Fibroblast of skin of left quadriceps (primary cell): ENCODE results near the gene ST3GAL3.
A peak's percentile ranks its signal among the peaks of the same experiment; 100 is the strongest.
"Not testable (repeated sequence)": the region's sequence is repeated elsewhere in the genome, so short reads cannot be mapped to it uniquely, and the experiment has no call there.

Experiments
- DNase-seq, 2 experiments: peaks; one replicate each; pipeline ENCODE4 v3.0.0-alpha.2; 2013; ENCODE audit warnings: low read depth in 2 of 2

Gene ST3GAL3

DNA sequence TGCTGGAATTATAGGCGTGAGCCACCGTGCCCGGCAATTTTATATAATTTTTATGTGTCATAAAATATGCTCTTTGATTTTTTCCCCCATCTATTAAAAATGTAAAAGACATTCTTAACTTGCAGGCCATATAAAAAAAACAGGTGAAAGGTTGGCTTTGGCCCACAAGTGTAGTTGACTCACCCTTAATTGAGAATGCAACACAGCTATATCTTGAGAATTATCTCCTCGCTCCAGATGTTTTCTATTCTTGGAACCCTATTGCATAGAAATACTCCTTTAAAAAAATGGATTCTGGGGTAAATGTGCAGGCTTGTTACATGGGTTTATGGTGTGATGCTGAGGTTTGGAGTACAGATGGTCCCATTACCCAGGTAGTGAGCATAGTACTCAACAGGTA lies 112.0 kb downstream of the ST3GAL3 start:
- DNase-seq, result no peak

- no peak for DNase-seq
Observed at GRCh38 chr1:43821471-43821870, 114.1 kb downstream of the ST3GAL3 start.

GRCh38 chr1:43822040-43822690 lies 114.8 kb downstream of the ST3GAL3 start:
- DNase-seq, result peak; percentile 89 to 90

DNA sequence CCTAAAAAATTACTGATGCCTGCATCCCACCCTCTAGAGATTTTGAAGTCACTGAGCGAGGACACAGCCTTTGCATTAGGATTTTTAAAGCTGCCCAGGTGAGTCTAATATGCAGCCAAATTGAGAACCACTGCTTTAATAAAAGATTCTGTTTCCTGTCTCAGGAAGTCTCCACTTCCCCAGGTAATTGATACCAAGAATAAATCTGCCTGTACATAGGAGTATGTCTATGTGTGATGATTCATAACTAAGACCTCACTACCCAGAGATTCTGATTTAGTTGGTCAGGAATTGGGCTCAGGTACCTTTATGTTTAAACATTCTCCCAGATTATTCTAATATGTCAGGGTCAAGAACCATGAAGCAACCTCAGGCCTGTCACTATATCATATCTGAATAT lies 117.5 kb downstream of the ST3GAL3 start:
- no peak for DNase-seq

GRCh38 chr1:43828574-43828973 lies 121.2 kb downstream of the ST3GAL3 start:
- no peak for DNase-seq

DNA sequence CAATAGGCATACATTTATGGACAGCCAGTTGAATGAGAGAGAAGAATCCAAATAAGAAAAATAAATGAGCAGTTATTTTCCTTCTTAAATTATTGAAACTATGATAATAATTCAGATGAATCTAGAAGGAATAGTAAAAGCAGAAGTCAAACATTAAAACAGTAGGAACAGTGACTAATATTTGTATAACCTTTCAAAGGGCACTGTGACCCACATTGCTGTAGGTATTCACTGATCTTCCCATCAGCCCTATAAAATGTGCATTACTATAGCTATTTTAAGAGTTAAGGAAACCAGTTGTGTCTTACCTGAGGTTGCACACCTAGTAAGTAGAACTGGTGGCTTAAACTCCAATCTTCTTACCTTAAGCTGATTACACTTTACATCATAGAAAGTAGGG lies 123.5 kb downstream of the ST3GAL3 start:
- no peak for DNase-seq

DNA sequence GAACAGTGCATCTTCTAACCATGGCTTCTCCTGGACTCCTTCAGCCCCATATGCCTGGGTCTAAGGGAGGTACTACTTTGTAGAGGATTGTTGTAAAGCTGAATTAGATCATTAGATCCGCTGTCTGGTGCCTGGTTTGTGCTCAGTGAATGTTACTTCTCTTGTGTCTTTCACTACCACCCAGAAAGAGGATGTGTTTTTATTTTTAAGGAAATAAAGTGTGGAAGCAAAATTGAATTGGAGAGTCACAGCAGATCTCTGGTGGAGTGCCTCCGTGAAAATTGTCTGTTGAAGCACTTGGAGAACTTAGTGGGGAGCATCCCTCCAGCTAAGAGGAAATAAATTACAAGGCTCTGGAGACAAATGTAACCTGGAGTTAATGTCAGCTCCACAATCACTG lies 124.5 kb downstream of the ST3GAL3 start:
- DNase-seq, result no peak

DNA sequence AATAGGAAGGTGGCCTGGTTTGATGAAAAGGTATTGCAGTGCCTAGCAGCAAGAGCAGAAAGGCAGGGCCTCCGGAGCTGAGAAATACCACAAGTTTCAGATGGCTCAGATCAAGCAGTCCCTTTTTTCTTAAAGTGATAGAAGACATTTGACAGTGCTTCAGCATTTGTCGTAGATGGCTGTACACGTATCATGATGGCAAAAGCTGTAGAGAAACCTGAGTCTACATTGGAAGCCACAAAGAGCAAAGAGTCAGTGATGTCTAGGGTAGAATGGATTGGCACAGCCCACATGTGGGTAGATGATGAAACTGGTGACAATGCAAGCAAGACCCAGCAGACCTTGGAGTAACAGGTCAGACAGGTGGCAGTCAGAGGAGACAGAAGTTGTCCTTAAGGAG lies 124.9 kb downstream of the ST3GAL3 start:
- DNase-seq, result no peak

DNA sequence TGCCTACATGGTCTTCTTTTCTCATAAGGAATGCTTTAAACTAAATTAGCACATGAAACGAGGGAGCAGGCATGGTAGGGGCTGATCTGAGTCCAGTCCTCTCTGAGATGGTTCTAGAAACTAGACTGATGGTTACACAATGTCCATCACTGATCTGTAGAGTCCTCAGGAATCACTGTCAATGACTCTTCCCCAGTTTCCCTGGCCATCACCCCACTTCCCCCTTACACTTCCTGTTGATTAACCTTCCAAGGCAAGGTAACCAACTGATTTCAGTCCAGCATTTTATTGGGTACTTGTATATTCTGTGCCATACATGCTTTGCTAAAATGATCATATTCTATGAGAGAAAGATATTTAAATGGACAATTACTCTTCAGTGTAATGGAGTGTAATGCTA lies 125.7 kb downstream of the ST3GAL3 start:
- no peak for DNase-seq

DNA sequence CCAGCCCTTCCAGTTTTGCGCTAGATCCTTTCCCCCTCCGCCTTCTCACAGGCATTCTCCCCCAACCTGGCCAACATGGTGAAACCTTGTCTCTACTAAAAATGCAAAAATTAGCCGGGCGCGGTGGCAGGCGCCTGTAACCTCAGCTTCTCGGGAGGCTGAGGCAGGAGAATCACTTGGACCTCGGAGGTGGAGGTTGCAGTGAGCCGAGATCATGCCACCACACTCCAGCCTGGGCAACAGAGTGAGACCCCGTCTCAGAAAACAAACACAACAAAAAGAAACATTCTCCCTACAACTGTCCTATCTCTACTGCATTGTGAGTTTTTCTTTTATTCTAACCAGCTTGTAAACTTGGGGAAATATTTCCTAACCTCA lies 126.6 kb downstream of the ST3GAL3 start:
- not testable (repeated sequence) for DNase-seq

- DNase-seq, result peak in 1 of 2 experiments; percentile 18
Observed at GRCh38 chr1:43834280-43835081, 127.1 kb downstream of the ST3GAL3 start.

GRCh38 chr1:43835082-43836021 lies 128.0 kb downstream of the ST3GAL3 start:
- peak; percentile 43 to 46 for DNase-seq

DNA sequence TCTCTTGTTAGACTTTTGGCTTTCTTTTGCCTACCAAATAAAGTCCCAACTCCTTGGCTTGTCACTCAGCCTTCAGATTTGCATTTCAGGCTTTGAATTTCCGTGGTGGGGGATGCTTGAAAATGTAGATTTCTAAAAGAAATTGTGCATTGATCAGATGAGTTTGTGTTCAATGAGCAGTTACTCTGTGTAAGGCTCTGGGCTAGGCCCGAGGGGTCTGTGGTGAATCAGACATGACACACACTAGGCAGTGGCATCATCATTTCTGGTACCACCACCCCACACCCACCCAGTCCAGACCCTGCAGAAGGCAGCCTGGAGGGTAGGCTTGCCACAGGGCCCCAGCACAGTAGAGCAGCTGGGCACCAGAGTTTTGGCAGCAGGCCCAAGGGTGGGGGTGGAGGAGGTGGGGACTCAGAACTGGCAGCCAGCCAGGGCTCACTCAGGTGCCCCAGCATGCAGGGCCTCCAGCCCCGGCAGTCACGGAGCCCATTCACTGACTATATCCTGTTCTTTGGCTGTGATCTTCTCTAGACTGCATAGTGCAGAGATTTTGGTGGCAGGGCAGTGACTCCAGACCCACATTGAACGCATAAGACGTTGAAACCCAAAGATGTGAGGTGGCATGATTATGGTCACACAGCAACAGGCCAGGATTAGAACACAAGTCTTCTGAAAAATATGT lies 129.1 kb downstream of the ST3GAL3 start:
- DNase-seq, result no peak

DNA sequence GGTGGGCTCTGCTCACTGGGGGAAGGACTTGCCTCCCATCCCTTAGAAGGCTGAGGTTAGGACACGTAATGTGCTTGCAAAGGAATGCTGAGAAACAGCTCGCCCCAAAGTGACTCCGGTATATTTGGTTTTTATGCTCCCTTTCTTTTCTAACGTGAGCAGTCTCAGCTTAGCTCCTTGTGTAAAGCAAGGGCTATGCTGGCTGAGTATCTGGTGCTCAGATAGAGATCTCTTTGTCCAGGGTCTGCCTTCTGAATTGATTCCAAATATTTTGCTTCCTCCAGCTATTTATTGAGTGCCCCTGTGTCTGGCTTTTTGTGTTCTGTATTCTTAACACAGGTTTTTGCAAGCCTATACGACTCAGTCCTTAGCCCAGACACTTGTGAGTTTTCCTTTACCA lies 131.7 kb downstream of the ST3GAL3 start:
- DNase-seq, result no peak

DNA sequence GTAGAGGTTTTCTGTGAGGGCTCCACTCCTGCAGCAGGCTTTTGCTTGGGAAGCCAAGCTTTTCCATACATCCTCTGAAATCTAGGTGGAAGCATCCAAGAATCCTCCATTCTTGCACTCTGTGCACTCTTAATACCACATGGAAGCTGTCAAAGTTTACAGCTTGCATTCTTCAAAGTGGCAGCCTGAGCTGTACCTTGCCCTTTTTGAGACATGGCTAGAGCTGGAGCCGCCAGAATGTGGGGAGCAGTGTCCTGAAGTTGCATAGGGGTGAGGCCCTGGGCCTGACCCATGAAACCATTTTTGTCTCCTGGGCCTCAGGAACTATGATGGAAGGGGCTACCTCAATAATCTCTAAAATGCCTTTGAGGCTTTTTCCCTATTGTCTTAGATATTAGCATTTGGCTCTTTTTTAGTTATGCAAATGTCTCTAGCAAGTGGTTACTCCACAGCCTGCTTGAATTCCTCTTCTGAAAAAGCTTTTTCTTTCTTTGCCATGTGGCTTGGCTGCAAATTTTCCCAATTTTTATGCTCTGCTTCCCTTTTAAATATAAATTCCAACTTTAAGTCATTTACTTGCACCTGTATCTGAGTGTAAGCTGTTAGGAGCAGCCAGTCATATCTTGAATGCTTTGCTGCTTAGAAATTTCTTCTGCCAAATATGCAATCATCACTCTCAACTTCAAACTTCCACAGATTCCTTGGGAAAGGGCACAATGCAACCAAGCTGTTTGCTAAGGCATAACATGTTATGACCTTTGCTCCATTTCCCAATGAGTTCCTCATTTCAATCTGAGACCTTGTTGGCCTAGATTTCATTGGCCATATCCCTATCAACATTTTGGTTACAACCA lies 134.2 kb downstream of the ST3GAL3 start:
- DNase-seq, result no peak

GRCh38 chr1:43842175-43842498 lies 134.8 kb downstream of the ST3GAL3 start:
- no peak for DNase-seq

- no peak for DNase-seq
Observed at GRCh38 chr1:43843684-43844083, 136.3 kb downstream of the ST3GAL3 start.

GRCh38 chr1:43844114-43844513 lies 136.8 kb downstream of the ST3GAL3 start:
- no peak for DNase-seq

- no peak for DNase-seq
Observed at GRCh38 chr1:43847290-43847689, 140.0 kb downstream of the ST3GAL3 start.

GRCh38 chr1:43847882-43848281 lies 140.5 kb downstream of the ST3GAL3 start:
- no peak for DNase-seq

- DNase-seq, result no peak
Observed at GRCh38 chr1:43849670-43850069, 142.3 kb downstream of the ST3GAL3 start.
